HepG2 (cell line): ENCODE measurements around the gene CHN1.

Experiments used
- HNRNPLL ChIP-seq: fragments of 200-400 bp; formaldehyde crosslinking; IDR thresholded peaks from 2 replicates; pipeline ENCODE4 v1.6.1; 2017; ENCODE audit warnings: mild to moderate bottlenecking, low read depth, low read length; ENCODE audit not compliant: poor library complexity, severe bottlenecking
- IRF2 ChIP-seq: IDR thresholded peaks from 2 replicates; pipeline ENCODE4 v1.6.1; 2018; ENCODE audit warnings: missing genetic modification reagents, missing compliant biosample characterization
- MED8 ChIP-seq: sonication (generic); formaldehyde crosslinking; IDR thresholded peaks from 2 replicates; pipeline ENCODE4 v1.8.1; 2023; ENCODE audit warnings: mild to moderate bottlenecking, missing genetic modification reagents; ENCODE audit not compliant: insufficient replicate concordance
- PAX8 ChIP-seq: sonication (generic); formaldehyde crosslinking; IDR thresholded peaks from 2 replicates; pipeline ENCODE4 v1.8.0; 2022; ENCODE audit warnings: mild to moderate bottlenecking, missing genetic modification reagents, borderline replicate concordance
- RFX5 ChIP-seq: IDR thresholded peaks from 2 replicates; pipeline ENCODE4 v1.6.1; 2011; ENCODE audit warnings: low read depth, low read length, improper control_type of control experiment
- ZNF12 ChIP-seq: sonication (generic); formaldehyde crosslinking; IDR thresholded peaks from 2 replicates; pipeline ENCODE4 v1.5.0; 2020; ENCODE audit warnings: missing genetic modification reagents
- ZNF709 ChIP-seq: sonication (generic); formaldehyde crosslinking; IDR thresholded peaks from 2 replicates; pipeline ENCODE4 v1.5.0; 2020; ENCODE audit warnings: mild to moderate bottlenecking, missing genetic modification reagents
- TF ChIP-seq, protein P1 (sequence below), 2 experiments: sonication (generic) in 1 of 2; formaldehyde crosslinking in 1 of 2; IDR thresholded peaks; 2 replicates each; pipeline versions ENCODE4 v1.5.1 to v1.6.1; 2011 to 2020; ENCODE audit warnings: borderline replicate concordance in 1 of 2, low read depth in 1 of 2, low read length in 1 of 2, mild to moderate bottlenecking in 1 of 2, missing genetic modification reagents in 1 of 2, moderate library complexity in 1 of 2
- TF ChIP-seq, protein P2 (sequence below): sonication (generic); formaldehyde crosslinking; IDR thresholded peaks from 2 replicates; pipeline ENCODE4 v1.4.0; 2020; ENCODE audit warnings: mild to moderate bottlenecking, missing genetic modification reagents
- TF ChIP-seq, protein P3 (sequence below): sonication (generic); formaldehyde crosslinking; IDR thresholded peaks from 2 replicates; pipeline ENCODE4 v1.5.0; 2020; ENCODE audit warnings: mild to moderate bottlenecking, missing genetic modification reagents, moderate library complexity

DNA sequence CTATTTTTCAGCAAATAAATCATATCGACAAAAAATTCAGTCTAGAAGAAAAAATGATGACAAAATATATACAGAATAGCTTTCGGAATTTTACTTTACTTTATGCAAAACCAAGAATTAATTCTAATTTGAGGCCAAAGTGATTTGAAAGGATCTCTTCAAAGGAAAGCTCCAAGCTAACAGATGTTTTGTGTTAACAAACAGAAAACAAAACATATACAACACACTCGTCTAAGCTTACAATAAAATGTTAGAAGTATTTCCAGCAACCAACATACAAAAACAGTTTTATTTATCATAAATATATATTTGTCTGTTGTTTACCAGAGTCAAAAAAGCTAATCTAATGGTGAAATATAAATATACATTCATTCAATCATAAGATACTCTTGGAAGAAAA, 122.8 kb downstream of the CHN1 start:
- TF ChIP-seq, protein P1, sequence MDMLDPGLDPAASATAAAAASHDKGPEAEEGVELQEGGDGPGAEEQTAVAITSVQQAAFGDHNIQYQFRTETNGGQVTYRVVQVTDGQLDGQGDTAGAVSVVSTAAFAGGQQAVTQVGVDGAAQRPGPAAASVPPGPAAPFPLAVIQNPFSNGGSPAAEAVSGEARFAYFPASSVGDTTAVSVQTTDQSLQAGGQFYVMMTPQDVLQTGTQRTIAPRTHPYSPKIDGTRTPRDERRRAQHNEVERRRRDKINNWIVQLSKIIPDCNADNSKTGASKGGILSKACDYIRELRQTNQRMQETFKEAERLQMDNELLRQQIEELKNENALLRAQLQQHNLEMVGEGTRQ (IDR thresholded peaks at IDR 0.05; ENCODE audit: low read depth, low read length) = no peak
- TF ChIP-seq, protein P1 (CRISPR knock-in tag; IDR thresholded peaks at IDR 0.05; ENCODE audit: borderline replicate concordance) = no peak
- no peak for TF ChIP-seq MED8
- TF ChIP-seq, protein P2, sequence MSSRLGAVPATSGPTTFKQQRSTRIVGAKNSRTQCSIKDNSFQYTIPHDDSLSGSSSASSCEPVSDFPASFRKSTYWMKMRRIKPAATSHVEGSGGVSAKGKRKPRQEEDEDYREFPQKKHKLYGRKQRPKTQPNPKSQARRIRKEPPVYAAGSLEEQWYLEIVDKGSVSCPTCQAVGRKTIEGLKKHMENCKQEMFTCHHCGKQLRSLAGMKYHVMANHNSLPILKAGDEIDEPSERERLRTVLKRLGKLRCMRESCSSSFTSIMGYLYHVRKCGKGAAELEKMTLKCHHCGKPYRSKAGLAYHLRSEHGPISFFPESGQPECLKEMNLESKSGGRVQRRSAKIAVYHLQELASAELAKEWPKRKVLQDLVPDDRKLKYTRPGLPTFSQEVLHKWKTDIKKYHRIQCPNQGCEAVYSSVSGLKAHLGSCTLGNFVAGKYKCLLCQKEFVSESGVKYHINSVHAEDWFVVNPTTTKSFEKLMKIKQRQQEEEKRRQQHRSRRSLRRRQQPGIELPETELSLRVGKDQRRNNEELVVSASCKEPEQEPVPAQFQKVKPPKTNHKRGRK (CRISPR knock-in tag) = no peak
- TF ChIP-seq IRF2 = no peak
- no peak for TF ChIP-seq ZNF709 (CRISPR knock-in tag)
- no peak for TF ChIP-seq HNRNPLL
- no peak for TF ChIP-seq RFX5
- no peak for TF ChIP-seq PAX8
- TF ChIP-seq, protein P3, sequence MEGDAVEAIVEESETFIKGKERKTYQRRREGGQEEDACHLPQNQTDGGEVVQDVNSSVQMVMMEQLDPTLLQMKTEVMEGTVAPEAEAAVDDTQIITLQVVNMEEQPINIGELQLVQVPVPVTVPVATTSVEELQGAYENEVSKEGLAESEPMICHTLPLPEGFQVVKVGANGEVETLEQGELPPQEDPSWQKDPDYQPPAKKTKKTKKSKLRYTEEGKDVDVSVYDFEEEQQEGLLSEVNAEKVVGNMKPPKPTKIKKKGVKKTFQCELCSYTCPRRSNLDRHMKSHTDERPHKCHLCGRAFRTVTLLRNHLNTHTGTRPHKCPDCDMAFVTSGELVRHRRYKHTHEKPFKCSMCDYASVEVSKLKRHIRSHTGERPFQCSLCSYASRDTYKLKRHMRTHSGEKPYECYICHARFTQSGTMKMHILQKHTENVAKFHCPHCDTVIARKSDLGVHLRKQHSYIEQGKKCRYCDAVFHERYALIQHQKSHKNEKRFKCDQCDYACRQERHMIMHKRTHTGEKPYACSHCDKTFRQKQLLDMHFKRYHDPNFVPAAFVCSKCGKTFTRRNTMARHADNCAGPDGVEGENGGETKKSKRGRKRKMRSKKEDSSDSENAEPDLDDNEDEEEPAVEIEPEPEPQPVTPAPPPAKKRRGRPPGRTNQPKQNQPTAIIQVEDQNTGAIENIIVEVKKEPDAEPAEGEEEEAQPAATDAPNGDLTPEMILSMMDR (CRISPR knock-in tag) = no peak
- TF ChIP-seq ZNF12 (CRISPR knock-in tag) = no peak
